GM18507 (cell line): ENCODE data around the gene SNCAIP.

Source experiments
- DNase-seq: peaks from one replicate; pipeline ENCODE4 v3.0.0; 2011; ENCODE audit warnings: low read depth; ENCODE audit not compliant: insufficient read length; ENCODE audit errors: extremely low spot score
- FAIRE-seq: peaks from 2 replicates; lab custom pipeline; 2011; peaks lifted over from hg19 to GRCh38; lab: Jason Lieb, UNC

The SNCAIP gene

GRCh38 chr5:122312591-122313406 lies 762 bp downstream of the SNCAIP start:
- DNase-seq = no peak

GRCh38 chr5:122314036-122314435 lies 2.0 kb downstream of the SNCAIP start:
- FAIRE-seq (no peak), DNase-seq (no peak)

More at GRCh38 chr5:122312591-122313406, 762 bp downstream of the SNCAIP start:
- FAIRE-seq = no peak

GRCh38 chr5:122315521-122315920 lies 3.5 kb downstream of the SNCAIP start:
- DNase-seq (no peak), FAIRE-seq (no peak)

GRCh38 chr5:122316656-122317055 lies 4.6 kb downstream of the SNCAIP start:
- DNase-seq = no peak
- FAIRE-seq = no peak

GRCh38 chr5:122319897-122320296 lies 7.9 kb downstream of the SNCAIP start:
- DNase-seq (no peak), FAIRE-seq (no peak)

- FAIRE-seq = peak; percentile 9
These were observed 9.9 kb downstream of the SNCAIP start for GRCh38 chr5:122321921-122322320.

GRCh38 chr5:122322801-122323548 lies 10.9 kb downstream of the SNCAIP start:
- DNase-seq (no peak), FAIRE-seq (no peak)

More at GRCh38 chr5:122321921-122322320, 9.9 kb downstream of the SNCAIP start:
- no peak for DNase-seq

GRCh38 chr5:122323738-122324137 lies 11.7 kb downstream of the SNCAIP start:
- DNase-seq (no peak), FAIRE-seq (no peak)

GRCh38 chr5:122327110-122327509 lies 15.1 kb downstream of the SNCAIP start:
- FAIRE-seq = no peak
- DNase-seq = no peak

- FAIRE-seq (no peak), DNase-seq (no peak)
These were observed 18.8 kb downstream of the SNCAIP start for GRCh38 chr5:122330881-122331280.

GRCh38 chr5:122332599-122333555 lies 20.8 kb downstream of the SNCAIP start:
- DNase-seq = no peak
- no peak for FAIRE-seq

- FAIRE-seq = no peak
- DNase-seq = no peak
These were observed 21.5 kb downstream of the SNCAIP start for GRCh38 chr5:122333564-122333963.

- FAIRE-seq (no peak), DNase-seq (no peak)
These were observed 27.6 kb downstream of the SNCAIP start for GRCh38 chr5:122339591-122339990.

GRCh38 chr5:122341087-122341486 lies 29.1 kb downstream of the SNCAIP start:
- DNase-seq = no peak
- FAIRE-seq = no peak

- no peak for FAIRE-seq
- no peak for DNase-seq
These were observed 30.2 kb downstream of the SNCAIP start for GRCh38 chr5:122342256-122342655.

- DNase-seq = no peak
- no peak for FAIRE-seq
These were observed 35.0 kb downstream of the SNCAIP start for GRCh38 chr5:122346897-122347581.

GRCh38 chr5:122350496-122350895 lies 38.5 kb downstream of the SNCAIP start:
- no peak for FAIRE-seq
- no peak for DNase-seq

GRCh38 chr5:122351416-122352157 lies 39.5 kb downstream of the SNCAIP start:
- no peak for FAIRE-seq
- no peak for DNase-seq
